MM.1S (cell line): ENCODE measurements around the gene SEMA4D.

ENCODE experiments used
- DNase-seq: peaks from one replicate; pipeline ENCODE4 v3.0.0-alpha.2; 2015
- H2AFZ ChIP-seq: fragments of 300-600 bp; sonication (generic); 2 replicates; pipeline ENCODE4 v1.6.0; 2016; ENCODE audit warnings: antibody characterized with exemption, low read length
- H3F3A ChIP-seq: fragments of 300-600 bp; sonication (generic); 2 replicates; pipeline ENCODE4 v1.6.1; 2016; ENCODE audit warnings: mild to moderate bottlenecking, antibody characterized with exemption, low read length, moderate library complexity, mixed read lengths; ENCODE audit not compliant: insufficient read depth
- H3K27ac ChIP-seq: fragments of 300-600 bp; sonication (generic); 2 replicates; pipeline ENCODE4 v1.5.1; 2016; ENCODE audit warnings: mild to moderate bottlenecking, low read length
- H3K27me3 ChIP-seq: fragments of 300-600 bp; sonication (generic); replicated peaks from 2 replicates; pipeline ENCODE4 v1.6.0; 2016; ENCODE audit warnings: low read length; ENCODE audit not compliant: insufficient read depth
- H3K36me3 ChIP-seq: fragments of 300-600 bp; sonication (generic); replicated peaks from 2 replicates; pipeline ENCODE4 v1.6.1; 2016; ENCODE audit warnings: mild to moderate bottlenecking, low read length, mixed read lengths; ENCODE audit not compliant: insufficient read depth
- H3K4me1 ChIP-seq: fragments of 300-600 bp; sonication (generic); 2 replicates; pipeline ENCODE4 v1.6.1; 2016; ENCODE audit warnings: low read length, mixed read lengths
- H3K4me2 ChIP-seq: fragments of 300-600 bp; sonication (generic); 2 replicates; pipeline ENCODE4 v1.6.0; 2016; ENCODE audit warnings: low read depth, low read length
- H3K4me3 ChIP-seq: fragments of 300-600 bp; sonication (generic); 2 replicates; pipeline ENCODE4 v1.5.1; 2016; ENCODE audit warnings: low read length, mixed read lengths
- H3K79me2 ChIP-seq: fragments of 300-600 bp; sonication (generic); 2 replicates; pipeline ENCODE4 v1.6.1; 2016; ENCODE audit warnings: mixed run types, low read length, mixed read lengths
- H3K9ac ChIP-seq: fragments of 300-600 bp; sonication (generic); 2 replicates; pipeline ENCODE4 v1.6.1; 2016; ENCODE audit warnings: low read length, mixed read lengths
- H3K9me2 ChIP-seq: fragments of 300-600 bp; sonication (generic); replicated peaks from 2 replicates; pipeline ENCODE4 v1.6.1; 2016; ENCODE audit warnings: mild to moderate bottlenecking, low read length, mixed read lengths; ENCODE audit not compliant: insufficient read depth
- H3K9me3 ChIP-seq: fragments of 300-600 bp; sonication (generic); replicated peaks from 2 replicates; pipeline ENCODE4 v1.6.1; 2016; ENCODE audit warnings: mild to moderate bottlenecking, low read length, mixed read lengths; ENCODE audit not compliant: insufficient read depth
- H4K20me1 ChIP-seq: fragments of 300-600 bp; sonication (generic); 2 replicates; pipeline ENCODE4 v1.6.1; 2016; ENCODE audit warnings: mild to moderate bottlenecking, low read length, moderate library complexity, mixed read lengths; ENCODE audit not compliant: insufficient read depth
- CTCF ChIP-seq: fragments of 300-600 bp; sonication (generic); IDR thresholded peaks from 2 replicates; pipeline ENCODE4 v1.5.1; 2016; ENCODE audit warnings: antibody characterized with exemption, low read length, mixed read lengths
- EZH2 ChIP-seq: fragments of 300-600 bp; sonication (generic); optimal IDR thresholded peaks from 2 replicates; pipeline ENCODE3; 2017; ENCODE audit warnings: low read depth, mild to moderate bottlenecking, antibody characterized with exemption, low read length, mixed read lengths
- EZH2phosphoT487 ChIP-seq: fragments of 300-600 bp; sonication (generic); IDR thresholded peaks from 2 replicates; pipeline ENCODE4 v1.6.1; 2018; ENCODE audit warnings: antibody characterized with exemption, low read length

SEMA4D gene

GRCh38 chr9:89535461-89535860, 37.5 kb upstream of the SEMA4D start:
- no peaks in the 10 kb centered on the region for H3K4me1 ChIP-seq
- no peaks in the 10 kb centered on the region for H3K79me2 ChIP-seq
- H2AFZ ChIP-seq = no peak overlapping the region
- H3K9ac ChIP-seq = no peak overlapping the region
- H3K27ac ChIP-seq = no peak overlapping the region
- no peaks in the 10 kb centered on the region for H3K9me2 ChIP-seq
- H4K20me1 ChIP-seq = no peaks in the 10 kb centered on the region
- no peaks in the 10 kb centered on the region for H3F3A ChIP-seq
- H3K4me3 ChIP-seq = no peak overlapping the region
- DNase-seq = no peak
- TF ChIP-seq EZH2 (no peak), EZH2phosphoT487 (no peak), CTCF (no peak)
- H3K36me3 ChIP-seq = no peaks in the 10 kb centered on the region
- no peak overlapping the region for H3K4me2 ChIP-seq
- no peaks in the 10 kb centered on the region for H3K27me3 ChIP-seq
- H3K9me3 ChIP-seq = no peaks in the 10 kb centered on the region

- H3K27ac ChIP-seq = no peak overlapping the region
- TF ChIP-seq EZH2phosphoT487 = no peak
- no peak for TF ChIP-seq EZH2
- no peak for TF ChIP-seq CTCF
Observed at GRCh38 chr9:89534515-89535287, 36.8 kb upstream of the SEMA4D start.

GRCh38 chr9:89533411-89534095, 35.6 kb upstream of the SEMA4D start:
- no peaks in the 10 kb centered on the region for H3K9me2 ChIP-seq
- no peak overlapping the region for H3K9ac ChIP-seq
- no peak overlapping the region for H3K4me2 ChIP-seq
- no peak for DNase-seq
- TF ChIP-seq EZH2 = no peak
- TF ChIP-seq EZH2phosphoT487 = no peak
- no peak for TF ChIP-seq CTCF
- H3K4me3 ChIP-seq = no peak overlapping the region
- H4K20me1 ChIP-seq = no peaks in the 10 kb centered on the region
- H3K4me1 ChIP-seq = no peaks in the 10 kb centered on the region
- H3K27me3 ChIP-seq = no peaks in the 10 kb centered on the region
- no peaks in the 10 kb centered on the region for H3K36me3 ChIP-seq
- H2AFZ ChIP-seq = no peak overlapping the region
- no peaks in the 10 kb centered on the region for H3K79me2 ChIP-seq
- H3K9me3 ChIP-seq = no peaks in the 10 kb centered on the region
- no peaks in the 10 kb centered on the region for H3F3A ChIP-seq
- H3K27ac ChIP-seq = no peak overlapping the region

More at GRCh38 chr9:89534515-89535287, 36.8 kb upstream of the SEMA4D start:
- Histone ChIP-seq H3K9me3 (no peaks in the 10 kb centered on the region), H3K79me2 (no peaks in the 10 kb centered on the region), H3K9me2 (no peaks in the 10 kb centered on the region), H3K27me3 (no peaks in the 10 kb centered on the region), H3K36me3 (no peaks in the 10 kb centered on the region), H3F3A (no peaks in the 10 kb centered on the region), H3K4me1 (no peaks in the 10 kb centered on the region), H3K4me3 (no peak overlapping the region), H2AFZ (no peak overlapping the region), H3K4me2 (no peak overlapping the region), H3K9ac (no peak overlapping the region), H4K20me1 (no peaks in the 10 kb centered on the region)
- DNase-seq = no peak
